Measurements from ENCODE around the gene MLH3.

DNA sequence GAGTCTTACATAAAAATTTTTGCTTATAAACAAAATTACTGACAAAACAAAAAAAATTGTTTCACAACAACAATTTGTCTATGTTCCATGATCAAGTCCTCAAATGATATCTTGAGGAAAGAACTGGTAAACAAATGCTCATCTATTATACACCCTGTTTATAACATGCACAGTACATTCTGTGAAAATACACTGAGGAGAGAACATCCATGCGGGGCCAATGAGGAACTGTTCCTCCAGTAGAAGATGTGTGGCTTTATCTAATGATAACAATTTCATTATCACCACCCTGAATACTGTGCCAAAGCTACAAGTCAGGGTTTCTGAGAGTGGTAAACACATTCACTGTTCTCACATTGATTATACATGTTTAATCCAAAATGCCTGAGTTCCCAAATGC, 10.8 kb downstream of the MLH3 start:
- no peak for TF ChIP-seq EZH2 (IDR thresholded peaks at IDR 0.05; ENCODE audit: borderline replicate concordance, low read depth, low read length, severe bottlenecking)
- TF ChIP-seq POLR2AphosphoS5 (IDR thresholded peaks at IDR 0.05; ENCODE audit: insufficient read depth, low read depth, low read length), result no peak
- TF ChIP-seq, protein P1, sequence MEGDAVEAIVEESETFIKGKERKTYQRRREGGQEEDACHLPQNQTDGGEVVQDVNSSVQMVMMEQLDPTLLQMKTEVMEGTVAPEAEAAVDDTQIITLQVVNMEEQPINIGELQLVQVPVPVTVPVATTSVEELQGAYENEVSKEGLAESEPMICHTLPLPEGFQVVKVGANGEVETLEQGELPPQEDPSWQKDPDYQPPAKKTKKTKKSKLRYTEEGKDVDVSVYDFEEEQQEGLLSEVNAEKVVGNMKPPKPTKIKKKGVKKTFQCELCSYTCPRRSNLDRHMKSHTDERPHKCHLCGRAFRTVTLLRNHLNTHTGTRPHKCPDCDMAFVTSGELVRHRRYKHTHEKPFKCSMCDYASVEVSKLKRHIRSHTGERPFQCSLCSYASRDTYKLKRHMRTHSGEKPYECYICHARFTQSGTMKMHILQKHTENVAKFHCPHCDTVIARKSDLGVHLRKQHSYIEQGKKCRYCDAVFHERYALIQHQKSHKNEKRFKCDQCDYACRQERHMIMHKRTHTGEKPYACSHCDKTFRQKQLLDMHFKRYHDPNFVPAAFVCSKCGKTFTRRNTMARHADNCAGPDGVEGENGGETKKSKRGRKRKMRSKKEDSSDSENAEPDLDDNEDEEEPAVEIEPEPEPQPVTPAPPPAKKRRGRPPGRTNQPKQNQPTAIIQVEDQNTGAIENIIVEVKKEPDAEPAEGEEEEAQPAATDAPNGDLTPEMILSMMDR (IDR thresholded peaks at IDR 0.05; ENCODE audit: extremely low read depth in 1 of 2, insufficient read depth in 1 of 2, low read depth in 1 of 2, low read length in 2 of 2), result no peak
- TF ChIP-seq, protein P2, sequence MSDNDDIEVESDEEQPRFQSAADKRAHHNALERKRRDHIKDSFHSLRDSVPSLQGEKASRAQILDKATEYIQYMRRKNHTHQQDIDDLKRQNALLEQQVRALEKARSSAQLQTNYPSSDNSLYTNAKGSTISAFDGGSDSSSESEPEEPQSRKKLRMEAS (IDR thresholded peaks at IDR 0.05; ENCODE audit: insufficient read depth, insufficient read length), result no peak
- TF ChIP-seq POLR2A (IDR thresholded peaks at IDR 0.05; ENCODE audit: low read depth, low read length), result no peak
- TF ChIP-seq MYC (IDR thresholded peaks at IDR 0.05; ENCODE audit: low read depth, low read length), result no peak
- no peak for TF ChIP-seq JUN (IDR thresholded peaks at IDR 0.05; ENCODE audit: borderline replicate concordance, insufficient read depth, insufficient read length, low read depth)
- no peak for TF ChIP-seq FOS (IDR thresholded peaks at IDR 0.05; ENCODE audit: borderline replicate concordance, insufficient read depth, low read length)
- no peak for TF ChIP-seq GATA2 (IDR thresholded peaks at IDR 0.05; ENCODE audit: insufficient read depth, insufficient read length, low read depth, low read length)

Measured in endothelial cell of umbilical vein (primary cell).